Liver (tissue), 9 donors: ENCODE results near the gene FAM25A. TPM values are rescaled to one million over a fixed set of nuclear protein-coding genes. Genes with fewer than 3 reads are reported as not detected.
"Not testable (repeated sequence)": the region's sequence is repeated elsewhere in the genome, so short reads cannot be mapped to it uniquely, and the experiment has no call there.

ENCODE experiments used
- DNase-seq: peaks from one replicate; pipeline ENCODE4 v3.0.0-alpha.2; 2017; ENCODE audit warnings: low spot score
- H3K27ac ChIP-seq, 2 donors: one replicate each; pipeline ENCODE4 v1.7.0; 2013; ENCODE audit warnings: inconsistent platforms in 2 of 2, low read length in 2 of 2, control low read depth in 1 of 2, low read depth in 1 of 2, mild to moderate bottlenecking in 1 of 2
- H3K27me3 ChIP-seq, 4 donors: one replicate each; pipeline versions ENCODE4 v1.6.1 to v1.7.0; 2013; ENCODE audit warnings: low read length in 3 of 4, inconsistent platforms in 1 of 4, mild to moderate bottlenecking in 1 of 4, moderate library complexity in 1 of 4; ENCODE audit not compliant: control insufficient read depth in 4 of 4, insufficient read depth in 4 of 4
- H3K36me3 ChIP-seq, 4 donors: one replicate each; pipeline versions ENCODE4 v1.6.1 to v1.7.0; 2013; ENCODE audit warnings: low read length in 3 of 4, mild to moderate bottlenecking in 3 of 4, low read depth in 1 of 4, moderate library complexity in 1 of 4; ENCODE audit not compliant: control insufficient read depth in 4 of 4, insufficient read depth in 3 of 4
- H3K4me1 ChIP-seq, 4 donors: one replicate each; pipeline versions ENCODE4 v1.6.1 to v1.7.0; 2013; ENCODE audit warnings: low read length in 3 of 4, mild to moderate bottlenecking in 3 of 4, moderate library complexity in 1 of 4; ENCODE audit not compliant: control insufficient read depth in 4 of 4, insufficient read depth in 4 of 4
- H3K4me3 ChIP-seq, 3 donors: one replicate each; pipeline versions ENCODE4 v1.6.1 to v1.7.0; 2013; ENCODE audit warnings: low read length in 3 of 3, control low read depth in 1 of 3, low read depth in 1 of 3, mild to moderate bottlenecking in 1 of 3
- H3K9ac ChIP-seq, 2 donors: one replicate each; pipeline ENCODE4 v1.7.0; 2013; ENCODE audit warnings: low read length in 2 of 2, mild to moderate bottlenecking in 2 of 2, moderate library complexity in 2 of 2, control low read depth in 1 of 2, low read depth in 1 of 2
- H3K9me3 ChIP-seq, 4 donors: one replicate each; pipeline versions ENCODE4 v1.6.1 to v1.7.0; 2013; ENCODE audit warnings: low read length in 3 of 4; ENCODE audit not compliant: control insufficient read depth in 4 of 4
- CTCF ChIP-seq: fragments of 150-350 bp; IDR thresholded peaks from 2 replicates; pipeline ENCODE4 v1.5.1; 2017; ENCODE audit warnings: improper control_type of control experiment, low read depth, low read length; ENCODE audit not compliant: missing input control
- EGR1 ChIP-seq, 2 donors: IDR thresholded peaks; 2 replicates each; pipeline ENCODE4 v1.6.1; 2016 to 2018; ENCODE audit warnings: antibody characterized with exemption in 2 of 2, low read depth in 2 of 2
- FOXA1 ChIP-seq: IDR thresholded peaks from 2 replicates; pipeline ENCODE4 v1.6.1; 2016; ENCODE audit warnings: antibody characterized with exemption
- FOXA2 ChIP-seq: IDR thresholded peaks from 2 replicates; pipeline ENCODE4 v1.6.1; 2016; ENCODE audit warnings: antibody characterized with exemption
- GABPA ChIP-seq, 2 donors: IDR thresholded peaks in 1 of 2; conservative IDR thresholded peaks in 1 of 2; 2 replicates each; pipeline ENCODE4 v1.6.1; 2016; ENCODE audit warnings: antibody characterized with exemption in 2 of 2, mild to moderate bottlenecking in 1 of 2, moderate library complexity in 1 of 2
- HNF4A ChIP-seq, 2 donors: conservative IDR thresholded peaks; 2 replicates each; pipeline ENCODE4 v1.6.1; 2016; ENCODE audit warnings: antibody characterized with exemption in 2 of 2, mild to moderate bottlenecking in 2 of 2
- HNF4G ChIP-seq: IDR thresholded peaks from 2 replicates; pipeline ENCODE4 v1.6.1; 2016; ENCODE audit warnings: antibody characterized with exemption
- JUND ChIP-seq, 2 donors: IDR thresholded peaks; 2 replicates each; pipeline ENCODE4 v1.6.1; 2016; ENCODE audit warnings: antibody characterized with exemption in 2 of 2
- NR2F2 ChIP-seq: IDR thresholded peaks from 2 replicates; pipeline ENCODE4 v1.6.1; 2016; ENCODE audit warnings: antibody characterized with exemption
- RAD21 ChIP-seq, 2 donors: IDR thresholded peaks; 2 replicates each; pipeline ENCODE4 v1.6.1; 2016; ENCODE audit warnings: antibody characterized with exemption in 2 of 2, mild to moderate bottlenecking in 2 of 2
- RXRA ChIP-seq, 2 donors: IDR thresholded peaks; 2 replicates each; pipeline ENCODE4 v1.6.1; 2017 to 2018; ENCODE audit warnings: antibody characterized with exemption in 2 of 2, mild to moderate bottlenecking in 1 of 2
- SP1 ChIP-seq: IDR thresholded peaks from 2 replicates; pipeline ENCODE4 v1.6.1; 2018; ENCODE audit warnings: antibody characterized with exemption, mild to moderate bottlenecking
- TAF1 ChIP-seq: conservative IDR thresholded peaks from 2 replicates; pipeline ENCODE4 v1.6.1; 2016; ENCODE audit warnings: antibody characterized with exemption, mild to moderate bottlenecking
- YY1 ChIP-seq: IDR thresholded peaks from 2 replicates; pipeline ENCODE4 v1.6.1; 2016; ENCODE audit warnings: antibody characterized with exemption, mild to moderate bottlenecking
- WGBS: extraction: QIAGEN DNeasy Blood & Tissue Kit; methylation state at CpG from one replicate; pipeline ENCODE4 v1.1.7; 2013; 5-methylcytosine and 5-hydroxymethylcytosine counted together
- polyA plus RNA-seq, 2 donors: library from polyadenylated mRNA; stranded (reverse) in 1 of 2; unstranded in 1 of 2; fragments of 200-250 nt in 1 of 2; fragments of >200 nt in 1 of 2; fragmentation: Nextera tagmentation in 1 of 2; extraction: Ambion mirVana in 1 of 2; gene quantifications; one replicate each; pipeline versions ENCODE4 v1.2.1 to v1.2.3, GENCODE V29; 2013 to 2015
- total RNA-seq, 2 donors: library from RNA; depleted of rRNA; stranded (reverse); fragments of >200 nt; gene quantifications; one replicate each; pipeline ENCODE4 v1.2.3, GENCODE V29; 2014
- TF ChIP-seq, protein P1 (sequence below): IDR thresholded peaks from 2 replicates; pipeline ENCODE4 v1.6.1; 2016; ENCODE audit warnings: antibody characterized with exemption
- TF ChIP-seq, protein P2 (sequence below): IDR thresholded peaks from 2 replicates; pipeline ENCODE4 v1.6.1; 2016; ENCODE audit warnings: antibody characterized with exemption, mild to moderate bottlenecking
- TF ChIP-seq, protein P3 (sequence below): IDR thresholded peaks from 2 replicates; pipeline ENCODE4 v1.6.1; 2016; ENCODE audit warnings: antibody characterized with exemption
- TF ChIP-seq, protein P4 (sequence below): IDR thresholded peaks from 2 replicates; pipeline ENCODE4 v1.6.1; 2016; ENCODE audit warnings: antibody characterized with exemption
- donor health status: healthy.
- donor health status: healthy.
- donor health status: healthy.
- donor health status: healthy.
- donor health status: healthy.

Gene FAM25A
- total and polyA plus RNA-seq, 4 donors, result not detected

DNA sequence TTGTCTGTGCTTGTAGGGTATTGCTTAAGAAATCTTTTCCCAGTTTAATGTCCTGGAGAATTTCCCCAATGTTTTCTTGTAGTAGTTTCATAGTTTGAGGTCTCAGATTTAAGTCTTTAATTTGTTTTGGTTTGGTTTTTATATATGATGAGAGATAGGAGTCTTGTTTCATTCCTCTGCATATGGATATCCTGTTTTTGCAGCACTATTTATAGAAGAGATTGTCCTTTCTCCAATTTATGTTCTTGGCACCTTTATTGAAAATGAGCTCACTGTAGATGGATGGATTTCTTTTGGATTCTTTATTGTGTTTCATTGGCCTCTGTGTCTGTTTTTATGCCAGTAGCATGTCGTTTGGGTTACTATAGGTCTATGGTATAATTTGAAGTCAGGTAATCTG lies 31.6 kb upstream of the FAM25A start:
- TF ChIP-seq GABPA (IDR thresholded peaks at IDR 0.05 in 1 of 2, conservative IDR thresholded peaks at IDR 0.05 in 1 of 2) (no peak), CTCF (no peak), FOXA1 (no peak), FOXA2 (no peak), TAF1 (no peak), SP1 (no peak), HNF4G (no peak), EGR1 (IDR thresholded peaks at IDR 0.05; ENCODE audit: low read depth in 2 of 2) (no peak), HNF4A (conservative IDR thresholded peaks at IDR 0.05) (no peak), YY1 (no peak), JUND (IDR thresholded peaks at IDR 0.05) (no peak), RXRA (IDR thresholded peaks at IDR 0.05) (no peak), RAD21 (IDR thresholded peaks at IDR 0.05) (no peak), NR2F2 (no peak)
- TF ChIP-seq, protein P1, sequence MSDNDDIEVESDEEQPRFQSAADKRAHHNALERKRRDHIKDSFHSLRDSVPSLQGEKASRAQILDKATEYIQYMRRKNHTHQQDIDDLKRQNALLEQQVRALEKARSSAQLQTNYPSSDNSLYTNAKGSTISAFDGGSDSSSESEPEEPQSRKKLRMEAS, result no peak
- TF ChIP-seq, protein P2, sequence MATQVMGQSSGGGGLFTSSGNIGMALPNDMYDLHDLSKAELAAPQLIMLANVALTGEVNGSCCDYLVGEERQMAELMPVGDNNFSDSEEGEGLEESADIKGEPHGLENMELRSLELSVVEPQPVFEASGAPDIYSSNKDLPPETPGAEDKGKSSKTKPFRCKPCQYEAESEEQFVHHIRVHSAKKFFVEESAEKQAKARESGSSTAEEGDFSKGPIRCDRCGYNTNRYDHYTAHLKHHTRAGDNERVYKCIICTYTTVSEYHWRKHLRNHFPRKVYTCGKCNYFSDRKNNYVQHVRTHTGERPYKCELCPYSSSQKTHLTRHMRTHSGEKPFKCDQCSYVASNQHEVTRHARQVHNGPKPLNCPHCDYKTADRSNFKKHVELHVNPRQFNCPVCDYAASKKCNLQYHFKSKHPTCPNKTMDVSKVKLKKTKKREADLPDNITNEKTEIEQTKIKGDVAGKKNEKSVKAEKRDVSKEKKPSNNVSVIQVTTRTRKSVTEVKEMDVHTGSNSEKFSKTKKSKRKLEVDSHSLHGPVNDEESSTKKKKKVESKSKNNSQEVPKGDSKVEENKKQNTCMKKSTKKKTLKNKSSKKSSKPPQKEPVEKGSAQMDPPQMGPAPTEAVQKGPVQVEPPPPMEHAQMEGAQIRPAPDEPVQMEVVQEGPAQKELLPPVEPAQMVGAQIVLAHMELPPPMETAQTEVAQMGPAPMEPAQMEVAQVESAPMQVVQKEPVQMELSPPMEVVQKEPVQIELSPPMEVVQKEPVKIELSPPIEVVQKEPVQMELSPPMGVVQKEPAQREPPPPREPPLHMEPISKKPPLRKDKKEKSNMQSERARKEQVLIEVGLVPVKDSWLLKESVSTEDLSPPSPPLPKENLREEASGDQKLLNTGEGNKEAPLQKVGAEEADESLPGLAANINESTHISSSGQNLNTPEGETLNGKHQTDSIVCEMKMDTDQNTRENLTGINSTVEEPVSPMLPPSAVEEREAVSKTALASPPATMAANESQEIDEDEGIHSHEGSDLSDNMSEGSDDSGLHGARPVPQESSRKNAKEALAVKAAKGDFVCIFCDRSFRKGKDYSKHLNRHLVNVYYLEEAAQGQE, result no peak
- TF ChIP-seq, protein P3, sequence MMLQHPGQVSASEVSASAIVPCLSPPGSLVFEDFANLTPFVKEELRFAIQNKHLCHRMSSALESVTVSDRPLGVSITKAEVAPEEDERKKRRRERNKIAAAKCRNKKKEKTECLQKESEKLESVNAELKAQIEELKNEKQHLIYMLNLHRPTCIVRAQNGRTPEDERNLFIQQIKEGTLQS, result no peak
- TF ChIP-seq, protein P4, sequence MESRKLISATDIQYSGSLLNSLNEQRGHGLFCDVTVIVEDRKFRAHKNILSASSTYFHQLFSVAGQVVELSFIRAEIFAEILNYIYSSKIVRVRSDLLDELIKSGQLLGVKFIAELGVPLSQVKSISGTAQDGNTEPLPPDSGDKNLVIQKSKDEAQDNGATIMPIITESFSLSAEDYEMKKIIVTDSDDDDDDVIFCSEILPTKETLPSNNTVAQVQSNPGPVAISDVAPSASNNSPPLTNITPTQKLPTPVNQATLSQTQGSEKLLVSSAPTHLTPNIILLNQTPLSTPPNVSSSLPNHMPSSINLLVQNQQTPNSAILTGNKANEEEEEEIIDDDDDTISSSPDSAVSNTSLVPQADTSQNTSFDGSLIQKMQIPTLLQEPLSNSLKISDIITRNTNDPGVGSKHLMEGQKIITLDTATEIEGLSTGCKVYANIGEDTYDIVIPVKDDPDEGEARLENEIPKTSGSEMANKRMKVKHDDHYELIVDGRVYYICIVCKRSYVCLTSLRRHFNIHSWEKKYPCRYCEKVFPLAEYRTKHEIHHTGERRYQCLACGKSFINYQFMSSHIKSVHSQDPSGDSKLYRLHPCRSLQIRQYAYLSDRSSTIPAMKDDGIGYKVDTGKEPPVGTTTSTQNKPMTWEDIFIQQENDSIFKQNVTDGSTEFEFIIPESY, result no peak
- Histone ChIP-seq H3K27ac (no peak overlapping the region), H3K9ac (no peak overlapping the region), H3K4me3 (no peak overlapping the region), H3K9me3 (no peaks in the 10 kb centered on the region), H3K27me3 (no peaks in the 10 kb centered on the region), H3K4me1 (no peaks in the 10 kb centered on the region), H3K36me3 (no peaks in the 10 kb centered on the region)
- 77% methylated on average over 1 of the region's 1 CpG for WGBS
- no peak for DNase-seq

- 81% methylated on average over 12 of the region's 12 CpGs for WGBS
- not testable (repeated sequence) for H3K36me3 ChIP-seq, H3K4me3 ChIP-seq, H3K4me1 ChIP-seq, H3K27ac ChIP-seq, H3K9ac ChIP-seq, H3K9me3 ChIP-seq, H3K27me3 ChIP-seq, DNase-seq
Measured at GRCh38 chr10:86991362-86991761, 28.7 kb upstream of the FAM25A start.
